ENCODE results near the gene CIAO3.
"Not testable (repeated sequence)": the region's sequence is repeated elsewhere in the genome, so short reads cannot be mapped to it uniquely, and the experiment has no call there.

CIAO3 gene

GRCh38 chr16:759110-759910 is 18.5 kb upstream of the CIAO3 start:
- no peak overlapping the region for H3K9ac ChIP-seq (ENCODE audit: low read depth, low read length)

GRCh38 chr16:756428-756827 is 15.6 kb upstream of the CIAO3 start:
- no peaks in the 10 kb centered on the region for H3K9me3 ChIP-seq (ENCODE audit: control insufficient read depth, insufficient read depth, low read length)
- H3K9ac ChIP-seq (ENCODE audit: low read depth, low read length), result no peak overlapping the region
- peaks cover 11% of the 10 kb centered on the region; the same call in 1 of the 2 replicates for H3K4me1 ChIP-seq (ENCODE audit: insufficient read depth, low read length)
- no peaks in the 10 kb centered on the region for H3K36me3 ChIP-seq (ENCODE audit: insufficient read depth, low read length)

More at GRCh38 chr16:759110-759910, 18.5 kb upstream of the CIAO3 start:
- no peaks in the 10 kb centered on the region for H3K9me3 ChIP-seq (ENCODE audit: control insufficient read depth, insufficient read depth, low read length)
- no peaks in the 10 kb centered on the region; the same call in 1 of the 2 replicates for H3K4me1 ChIP-seq (ENCODE audit: insufficient read depth, low read length)
- no peaks in the 10 kb centered on the region for H3K36me3 ChIP-seq (ENCODE audit: insufficient read depth, low read length)

DNA sequence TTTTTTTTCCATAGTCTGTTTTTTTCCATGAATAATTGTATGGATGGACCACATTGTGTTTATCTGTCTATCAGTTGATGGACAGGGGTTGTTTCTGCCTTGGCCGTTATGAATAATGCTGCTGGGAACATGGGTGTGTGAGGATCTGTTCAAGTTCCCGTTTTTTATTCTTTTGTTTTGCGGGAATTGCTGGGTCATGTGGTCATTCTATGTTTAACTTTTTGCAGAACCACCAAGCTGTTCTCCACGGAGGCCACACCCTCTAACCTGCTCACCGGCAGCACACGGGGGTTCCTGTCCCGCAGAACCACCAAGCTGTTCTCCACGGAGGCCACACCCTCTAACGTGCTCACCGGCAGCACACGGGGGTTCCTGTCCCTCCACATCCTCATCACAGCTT is 13.9 kb upstream of the CIAO3 start:
- Histone ChIP-seq H3K9me3 (ENCODE audit: control insufficient read depth, insufficient read depth, low read length) (no peaks in the 10 kb centered on the region), H3K9ac (ENCODE audit: low read depth, low read length) (no peak overlapping the region), H3K4me1 (ENCODE audit: insufficient read depth, low read length) (peaks cover 19% of the 10 kb centered on the region; the same call in 1 of the 2 replicates), H3K36me3 (ENCODE audit: insufficient read depth, low read length) (no peaks in the 10 kb centered on the region)

DNA sequence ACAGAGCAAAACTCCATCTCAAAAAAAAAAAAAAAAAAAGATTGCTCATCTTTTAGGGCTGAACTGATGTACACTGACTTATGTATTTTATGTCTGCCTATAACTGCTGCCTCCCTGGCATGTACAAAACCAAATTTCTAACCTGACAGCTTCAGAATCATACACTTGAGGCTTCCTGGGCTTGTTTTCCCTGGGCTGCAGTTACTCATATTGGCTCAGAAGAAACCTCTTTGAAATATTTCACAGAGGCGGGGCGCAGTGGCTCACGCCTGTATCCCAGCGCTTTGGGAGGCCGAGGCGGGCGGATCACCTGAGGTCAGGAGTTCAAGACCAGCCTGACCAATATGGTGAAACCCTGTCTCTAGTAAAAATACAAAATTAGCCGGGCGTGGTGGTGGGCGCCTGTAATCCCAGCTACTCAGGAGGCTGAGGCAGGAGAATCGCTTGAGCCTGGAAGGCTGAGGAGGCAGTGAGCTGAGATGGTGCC is 13.4 kb upstream of the CIAO3 start:
- H3K9me3 ChIP-seq (ENCODE audit: control insufficient read depth, insufficient read depth, low read length); H3K36me3 ChIP-seq (ENCODE audit: insufficient read depth, low read length); H3K9ac ChIP-seq (ENCODE audit: low read depth, low read length): not testable (repeated sequence)
- peaks cover 19% of the 10 kb centered on the region; the same call in 1 of the 2 replicates for H3K4me1 ChIP-seq (ENCODE audit: insufficient read depth, low read length)

- H3K9ac ChIP-seq (ENCODE audit: low read depth, low read length), result no peak overlapping the region; the same call in 1 of the 2 replicates
- H3K36me3 ChIP-seq (ENCODE audit: insufficient read depth, low read length), result no peaks in the 10 kb centered on the region
- no peaks in the 10 kb centered on the region for H3K9me3 ChIP-seq (ENCODE audit: control insufficient read depth, insufficient read depth, low read length)
- H3K4me1 ChIP-seq (ENCODE audit: insufficient read depth, low read length), result peaks cover 19% of the 10 kb centered on the region; the same call in 1 of the 2 replicates
Observed at GRCh38 chr16:752007-752312, 11.2 kb upstream of the CIAO3 start.

- Histone ChIP-seq H3K9me3 (ENCODE audit: control insufficient read depth, insufficient read depth, low read length) (no peaks in the 10 kb centered on the region), H3K36me3 (ENCODE audit: insufficient read depth, low read length) (no peaks in the 10 kb centered on the region), H3K9ac (ENCODE audit: low read depth, low read length) (no peak overlapping the region; the same call in 1 of the 2 replicates), H3K4me1 (ENCODE audit: insufficient read depth, low read length) (peaks cover 19% of the 10 kb centered on the region; the same call in 1 of the 2 replicates)
Observed at GRCh38 chr16:751152-752006, 10.6 kb upstream of the CIAO3 start.

- Histone ChIP-seq H3K36me3 (ENCODE audit: insufficient read depth, low read length) (no peaks in the 10 kb centered on the region), H3K9me3 (ENCODE audit: control insufficient read depth, insufficient read depth, low read length) (no peaks in the 10 kb centered on the region), H3K4me1 (ENCODE audit: insufficient read depth, low read length) (peaks cover 19% of the 10 kb centered on the region; the same call in 1 of the 2 replicates), H3K9ac (ENCODE audit: low read depth, low read length) (no peak overlapping the region)
Observed at GRCh38 chr16:750485-750884, 9.7 kb upstream of the CIAO3 start.

DNA sequence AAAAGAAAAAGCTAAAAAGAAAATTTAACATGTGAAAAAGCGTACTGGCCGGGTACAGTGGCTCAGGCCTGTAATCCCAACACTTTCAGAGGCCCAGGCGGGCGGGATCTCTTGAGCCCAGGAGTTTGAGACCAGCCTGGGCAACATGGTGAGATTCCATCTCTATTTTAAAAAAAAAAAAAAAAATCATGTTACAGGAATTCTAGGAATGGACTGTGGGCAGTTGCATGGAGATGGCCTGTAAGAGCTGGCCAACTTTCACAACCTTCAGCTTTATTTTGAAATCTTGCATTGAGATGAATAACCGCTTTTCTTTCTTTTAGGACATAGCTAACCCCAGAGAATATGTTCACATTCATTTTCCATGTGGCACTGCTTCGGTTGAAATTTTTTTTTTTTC is 8.2 kb upstream of the CIAO3 start:
- Histone ChIP-seq H3K4me1 (ENCODE audit: insufficient read depth, low read length) (peaks cover 19% of the 10 kb centered on the region; the same call in 1 of the 2 replicates), H3K9me3 (ENCODE audit: control insufficient read depth, insufficient read depth, low read length) (no peaks in the 10 kb centered on the region), H3K9ac (ENCODE audit: low read depth, low read length) (no peak overlapping the region), H3K36me3 (ENCODE audit: insufficient read depth, low read length) (no peaks in the 10 kb centered on the region)

- Histone ChIP-seq H3K9ac (ENCODE audit: low read depth, low read length) (no peak overlapping the region), H3K36me3 (ENCODE audit: insufficient read depth, low read length) (no peaks in the 10 kb centered on the region), H3K4me1 (ENCODE audit: insufficient read depth, low read length) (peaks cover 19% of the 10 kb centered on the region; the same call in 1 of the 2 replicates), H3K9me3 (ENCODE audit: control insufficient read depth, insufficient read depth, low read length) (no peaks in the 10 kb centered on the region)
Observed at GRCh38 chr16:747978-748746, 7.4 kb upstream of the CIAO3 start.

DNA sequence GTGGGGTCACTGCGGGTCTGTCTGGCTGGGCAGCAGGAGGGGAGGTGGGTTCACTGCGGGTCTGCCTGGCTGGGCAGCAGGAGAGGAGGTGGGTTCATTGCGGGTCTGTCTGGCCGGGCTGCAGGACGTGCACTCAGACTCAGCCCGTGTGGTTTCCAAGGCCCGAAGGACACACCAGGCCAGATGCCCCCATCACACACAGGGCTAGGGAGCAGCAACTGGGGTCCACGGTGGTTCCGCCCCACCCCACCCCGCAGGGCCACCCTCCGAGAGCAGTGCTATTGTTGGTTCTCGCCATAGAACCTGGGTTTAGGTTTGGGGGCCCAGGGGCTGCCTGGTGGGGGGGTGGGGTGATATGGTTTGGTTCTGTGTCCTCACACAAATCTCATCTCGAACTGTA is 5.8 kb upstream of the CIAO3 start:
- Histone ChIP-seq H3K9me3 (ENCODE audit: control insufficient read depth, insufficient read depth, low read length) (no peaks in the 10 kb centered on the region), H3K4me1 (ENCODE audit: insufficient read depth, low read length) (peaks cover 10% of the 10 kb centered on the region; the same call in 1 of the 2 replicates), H3K36me3 (ENCODE audit: insufficient read depth, low read length) (no peaks in the 10 kb centered on the region), H3K9ac (ENCODE audit: low read depth, low read length) (no peak overlapping the region)

- no peaks in the 10 kb centered on the region for H3K9me3 ChIP-seq (ENCODE audit: control insufficient read depth, insufficient read depth, low read length)
Observed at GRCh38 chr16:745739-746138, 4.9 kb upstream of the CIAO3 start.

GRCh38 chr16:743794-744500 is 3.1 kb upstream of the CIAO3 start:
- Histone ChIP-seq H3K9ac (ENCODE audit: low read depth, low read length) (no peak overlapping the region), H3K9me3 (ENCODE audit: control insufficient read depth, insufficient read depth, low read length) (no peaks in the 10 kb centered on the region), H3K4me1 (ENCODE audit: insufficient read depth, low read length) (0 out of 2 replicates have a peak, but pooled peaks cover 3% of the 10 kb centered on the region), H3K36me3 (ENCODE audit: insufficient read depth, low read length) (no peaks in the 10 kb centered on the region)

More at GRCh38 chr16:745739-746138, 4.9 kb upstream of the CIAO3 start:
- Histone ChIP-seq H3K4me1 (ENCODE audit: insufficient read depth, low read length) (0 out of 2 replicates have a peak, but pooled peaks cover 1% of the 10 kb centered on the region), H3K36me3 (ENCODE audit: insufficient read depth, low read length) (no peaks in the 10 kb centered on the region), H3K9ac (ENCODE audit: low read depth, low read length) (no peak overlapping the region)

DNA sequence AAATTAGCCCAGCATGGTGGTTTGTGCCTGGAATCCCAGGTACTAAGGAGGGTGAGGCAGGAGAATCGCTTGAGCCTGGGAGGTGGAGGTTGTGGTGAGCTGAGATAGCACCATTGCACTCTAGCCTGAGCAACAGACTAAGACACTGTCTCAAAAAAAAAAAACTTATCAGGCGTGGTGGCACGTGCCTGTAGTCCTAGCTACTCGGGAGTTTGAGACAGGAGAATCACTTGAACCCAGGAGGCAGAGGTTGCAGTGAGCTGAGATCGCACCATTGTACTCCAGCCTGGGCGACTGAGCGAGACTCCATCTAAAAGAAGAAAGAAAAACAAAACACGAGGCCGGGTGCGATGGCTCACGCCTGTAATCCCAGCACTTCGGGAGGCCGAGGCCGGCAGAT is 2.1 kb upstream of the CIAO3 start:
- H3K9me3 ChIP-seq (ENCODE audit: control insufficient read depth, insufficient read depth, low read length); H3K9ac ChIP-seq (ENCODE audit: low read depth, low read length); H3K36me3 ChIP-seq (ENCODE audit: insufficient read depth, low read length); H3K4me1 ChIP-seq (ENCODE audit: insufficient read depth, low read length): not testable (repeated sequence)
